Sigmoid colon (tissue), 7 donors: ENCODE results near the gene FAP. TPM values are rescaled to one million over a fixed set of nuclear protein-coding genes. Genes with fewer than 3 reads are reported as not detected.

Experiments used
- DNase-seq: peaks from one replicate; pipeline ENCODE4 v3.0.0-alpha.2; 2019
- H3K27ac ChIP-seq, 4 donors: fragments of 200-600 bp; sonication (generic); one replicate each; pipeline ENCODE4 v1.5.1; 2016 to 2019; ENCODE audit warnings: mild to moderate bottlenecking in 1 of 4
- H3K27me3 ChIP-seq, 3 donors: fragments of 200-600 bp; sonication (generic); one replicate each; pipeline ENCODE4 v1.5.1; 2019; ENCODE audit warnings: mild to moderate bottlenecking in 1 of 3
- H3K36me3 ChIP-seq, 4 donors: fragments of 200-600 bp; sonication (generic); one replicate each; pipeline ENCODE4 v1.5.1; 2016 to 2019
- H3K4me1 ChIP-seq, 4 donors: fragments of 200-600 bp; sonication (generic); one replicate each; pipeline ENCODE4 v1.5.1; 2017 to 2019
- H3K4me3 ChIP-seq, 4 donors: fragments of 200-600 bp; sonication (generic); one replicate each; pipeline ENCODE4 v1.5.1; 2017 to 2019; ENCODE audit warnings: mild to moderate bottlenecking in 2 of 4, moderate library complexity in 1 of 4
- H3K9me3 ChIP-seq, 4 donors: fragments of 200-600 bp in 3 of 4; sonication (generic) in 3 of 4; one replicate each; pipeline versions ENCODE4 v1.5.1 to v1.6.1; 2013 to 2019
- CTCF ChIP-seq, 4 experiments: fragments of 450-650 bp in 3 of 4; fragments of 200-600 bp in 1 of 4; IDR thresholded peaks; one replicate each; pipeline ENCODE4 v1.5.1; 2016 to 2019; ENCODE audit warnings: antibody characterized with exemption in 4 of 4, mild to moderate bottlenecking in 3 of 4, moderate library complexity in 2 of 4
- EP300 ChIP-seq, 4 donors: sonication (generic); formaldehyde crosslinking; IDR thresholded peaks; one replicate each; pipeline ENCODE4 v1.6.1; 2017; ENCODE audit warnings: antibody characterized with exemption in 4 of 4
- POLR2A ChIP-seq, 2 donors: fragments of 450-650 bp; IDR thresholded peaks; one replicate each; pipeline ENCODE4 v1.6.1; 2016; ENCODE audit warnings: antibody characterized with exemption in 2 of 2, mild to moderate bottlenecking in 2 of 2, moderate library complexity in 2 of 2
- POLR2AphosphoS5 ChIP-seq, 4 donors: sonication (generic); formaldehyde crosslinking; IDR thresholded peaks; one replicate each; pipeline ENCODE4 v1.6.1; 2017; ENCODE audit warnings: antibody characterized with exemption in 4 of 4
- WGBS, 2 donors: extraction: QIAGEN DNeasy Blood & Tissue Kit; methylation state at CpG; one replicate each; pipeline ENCODE4 v1.1.7; 2013; 5-methylcytosine and 5-hydroxymethylcytosine counted together
- intact Hi-C: fragments of 100-400 bp; cut with DNase I; formaldehyde crosslinking; loops from one replicate; pipeline ENCODE4 v1.15.1; 2023
- polyA plus RNA-seq, 3 donors: library from polyadenylated mRNA; stranded (reverse); fragments of 200-250 nt; gene quantifications; one replicate each; pipeline ENCODE4 v1.2.3, GENCODE V29; 2013
- total RNA-seq, 4 donors: library from RNA; depleted of rRNA; stranded (reverse); fragments of >200 nt; gene quantifications; one replicate each; pipeline ENCODE4 v1.1.0, GENCODE V29; 2016
- donor health status: healthy with polysubstance abuse.
- donor health status: Bipolar disorder and iron deficiency.
- donor health status: healthy.

Gene FAP
- total and polyA plus RNA-seq, 7 donors, result 2.2 to 35.7 (median 20.0) TPM; not detected in 2

GRCh38 chr2:162159446-162159845 is 83.8 kb downstream of the FAP start:
- Histone ChIP-seq H3K27ac (no peak overlapping the region), H3K27me3 (no peaks in the 10 kb centered on the region), H3K4me1 (no peaks in the 10 kb centered on the region), H3K4me3 (no peak overlapping the region), H3K36me3 (no peaks in the 10 kb centered on the region), H3K9me3 (no peaks in the 10 kb centered on the region)
- no peak for DNase-seq
- no peak for TF ChIP-seq POLR2A (IDR thresholded peaks at IDR 0.05)
- TF ChIP-seq POLR2AphosphoS5 (IDR thresholded peaks at IDR 0.05), result no peak
- 87 to 89% methylated on average over 6 of the region's 6 CpGs for WGBS, 2 donors
- intact Hi-C loops, result no loop called here

- Histone ChIP-seq H3K27ac (no peak overlapping the region), H3K9me3 (no peaks in the 10 kb centered on the region), H3K27me3 (no peaks in the 10 kb centered on the region), H3K36me3 (no peaks in the 10 kb centered on the region), H3K4me3 (no peak overlapping the region), H3K4me1 (no peaks in the 10 kb centered on the region)
- TF ChIP-seq EP300 (IDR thresholded peaks at IDR 0.05), result no peak
- no peak for TF ChIP-seq CTCF (IDR thresholded peaks at IDR 0.05)
- TF ChIP-seq POLR2A (IDR thresholded peaks at IDR 0.05), result no peak
- no peak for TF ChIP-seq POLR2AphosphoS5 (IDR thresholded peaks at IDR 0.05)
- intact Hi-C loops, result no loop called here
- 86% methylated on average over 3 of the region's 3 CpGs for WGBS, 2 donors
- no peak for DNase-seq
Observed at GRCh38 chr2:162156149-162156548, 87.1 kb downstream of the FAP start.

GRCh38 chr2:162155093-162155492 is 88.2 kb downstream of the FAP start:
- Histone ChIP-seq H3K36me3 (no peaks in the 10 kb centered on the region), H3K27ac (no peak overlapping the region), H3K9me3 (no peaks in the 10 kb centered on the region), H3K27me3 (no peaks in the 10 kb centered on the region), H3K4me3 (no peak overlapping the region), H3K4me1 (no peaks in the 10 kb centered on the region)
- intact Hi-C loops, result no loop called here
- TF ChIP-seq POLR2A (IDR thresholded peaks at IDR 0.05) (no peak), POLR2AphosphoS5 (IDR thresholded peaks at IDR 0.05) (no peak), CTCF (IDR thresholded peaks at IDR 0.05) (no peak)
- WGBS, 2 donors, result 41 to 82% methylated on average over 3 of the region's 3 CpGs
- DNase-seq, result no peak

- TF ChIP-seq POLR2A (IDR thresholded peaks at IDR 0.05) (no peak), EP300 (IDR thresholded peaks at IDR 0.05) (no peak), POLR2AphosphoS5 (IDR thresholded peaks at IDR 0.05) (no peak), CTCF (IDR thresholded peaks at IDR 0.05) (peak in 1 of 4 experiments; percentile 8)
- intact Hi-C loops, result loop anchor here (5.0 kb wide), 1 partner anchor 149 kb away; no protein-coding TSS in a partner anchor
- H3K4me3 ChIP-seq, result no peak overlapping the region
- DNase-seq, result peak; percentile 67
- H3K4me1 ChIP-seq, result no peaks in the 10 kb centered on the region
- H3K36me3 ChIP-seq, result no peaks in the 10 kb centered on the region
- 3 to 8% methylated on average over 5 of the region's 5 CpGs for WGBS, 2 donors
- H3K27ac ChIP-seq, result no peak overlapping the region
- H3K9me3 ChIP-seq, result no peaks in the 10 kb centered on the region
- H3K27me3 ChIP-seq, result no peaks in the 10 kb centered on the region
Observed at GRCh38 chr2:162153608-162154224, 89.5 kb downstream of the FAP start.

- TF ChIP-seq POLR2A (IDR thresholded peaks at IDR 0.05), result no peak
- TF ChIP-seq POLR2AphosphoS5 (IDR thresholded peaks at IDR 0.05), result no peak
- TF ChIP-seq CTCF (IDR thresholded peaks at IDR 0.05), result no peak
- TF ChIP-seq EP300 (IDR thresholded peaks at IDR 0.05), result no peak
- H3K27me3 ChIP-seq, result no peaks in the 10 kb centered on the region
- no peak within 1 kb of the TSS for H3K4me3 ChIP-seq
- intact Hi-C loops, result loop anchor here (5.0 kb wide), 1 partner anchor 150 kb away; no protein-coding TSS in a partner anchor
- no peaks in the 10 kb centered on the region for H3K4me1 ChIP-seq
- 79 to 87% methylated on average over 3 of the region's 3 CpGs for WGBS, 2 donors
- no peak within 1 kb of the TSS for H3K27ac ChIP-seq
- DNase-seq, result no peak
- no peaks in the 10 kb centered on the region for H3K9me3 ChIP-seq
- no peaks in the 10 kb centered on the region for H3K36me3 ChIP-seq
Observed at GRCh38 chr2:162152147-162152546, 91.1 kb downstream of the FAP start, which contains the start of gene GCG. Gene GCG (minus strand): TSS chr2:162152247. CDS start chr2:162149178, 3,069 bp downstream.
